Lung (tissue), 12 donors: Measurements from ENCODE around the gene GGT5. TPM values are rescaled to one million over a fixed set of nuclear protein-coding genes. Genes with fewer than 3 reads are reported as not detected.

Source experiments
- ATAC-seq: fragments of 200-7000 bp; cut with Tn5 transposase; one replicate; pipeline ENCODE4 v1.9.1; 2020; ENCODE audit warnings: moderate number of reproducible peaks; ENCODE audit not compliant: insufficient read depth, low FRiP score
- DNase-seq, 3 donors: peaks; one replicate each; pipeline ENCODE4 v3.0.0-alpha.2; 2013 to 2017
- H3K27ac ChIP-seq, 2 donors: one replicate each; pipeline ENCODE4 v1.5.1; 2013; ENCODE audit warnings: mild to moderate bottlenecking in 2 of 2, moderate library complexity in 2 of 2, control low read depth in 1 of 2, inconsistent platforms in 1 of 2, low read depth in 1 of 2, low read length in 1 of 2
- H3K27me3 ChIP-seq, 3 donors: one replicate each; pipeline ENCODE4 v1.5.1; 2013; ENCODE audit warnings: low read length in 2 of 3; ENCODE audit not compliant: control insufficient read depth in 3 of 3, insufficient read depth in 3 of 3
- H3K36me3 ChIP-seq, 4 donors: one replicate each; pipeline ENCODE4 v1.5.1; 2013; ENCODE audit warnings: low read length in 4 of 4, mild to moderate bottlenecking in 1 of 4, moderate library complexity in 1 of 4; ENCODE audit not compliant: control insufficient read depth in 4 of 4, insufficient read depth in 4 of 4
- H3K4me1 ChIP-seq, 5 donors: one replicate each; pipeline ENCODE4 v1.5.1; 2013; ENCODE audit warnings: low read length in 5 of 5, mild to moderate bottlenecking in 2 of 5, moderate library complexity in 1 of 5; ENCODE audit not compliant: control insufficient read depth in 5 of 5, insufficient read depth in 5 of 5
- H3K4me3 ChIP-seq: one replicate; pipeline ENCODE4 v1.5.1; 2013; ENCODE audit warnings: mild to moderate bottlenecking, control low read depth, moderate library complexity
- H3K9ac ChIP-seq, 2 donors: one replicate each; pipeline ENCODE4 v1.5.1; 2013; ENCODE audit warnings: low read length in 2 of 2, control low read depth in 1 of 2; ENCODE audit not compliant: insufficient read depth in 1 of 2
- H3K9me3 ChIP-seq, 4 donors: one replicate each; pipeline ENCODE4 v1.5.1; 2013; ENCODE audit warnings: low read length in 3 of 4, mild to moderate bottlenecking in 1 of 4, moderate library complexity in 1 of 4; ENCODE audit not compliant: control insufficient read depth in 4 of 4, insufficient read depth in 3 of 4
- CTCF ChIP-seq: IDR thresholded peaks from 2 replicates; pipeline ENCODE4 v1.5.1; 2012; ENCODE audit warnings: mild to moderate bottlenecking; ENCODE audit errors: control extremely low read depth, extremely low read depth
- WGBS, 2 donors: extraction: QIAGEN DNeasy Blood & Tissue Kit; methylation state at CpG; one replicate each; pipeline ENCODE4 v1.1.7; 2013; 5-methylcytosine and 5-hydroxymethylcytosine counted together
- polyA plus RNA-seq, 2 donors: library from polyadenylated mRNA; stranded (reverse); fragments of 200-250 nt; gene quantifications; one replicate each; pipeline ENCODE4 v1.2.1, GENCODE V29; 2013
- total RNA-seq, 2 donors: library from RNA; depleted of rRNA in 1 of 2; stranded (reverse); fragments of >200 nt in 1 of 2; gene quantifications; one replicate each; pipeline ENCODE4 v1.2.1, GENCODE V29; 2014 to 2021
- donor health status: control.
- donor health status: control.
- donor health status: Bipolar disorder and iron deficiency.
- donor health status: healthy.
- donor health status: DM: yes; HTN: yes; CAD: no.

Gene GGT5
- total and polyA plus RNA-seq, 4 donors, result 9.8 to 92.0 (median 54.7) TPM

GRCh38 chr22:24175160-24175808, 69.6 kb downstream of the GGT5 start:
- H3K9ac ChIP-seq, result no peak overlapping the region
- peaks cover 0 to 57% (median 26%) of the 10 kb centered on the region in 4 donors for H3K36me3 ChIP-seq
- peak; percentile 71 for TF ChIP-seq CTCF
- H3K4me1 ChIP-seq, result peaks cover 0 to 2% (median 0%) of the 10 kb centered on the region in 5 donors
- ATAC-seq, result peak; percentile 42
- WGBS, 2 donors, result 53 to 64% methylated on average over 11 of the region's 11 CpGs
- no peaks in the 10 kb centered on the region for H3K27me3 ChIP-seq
- H3K9me3 ChIP-seq, result no peaks in the 10 kb centered on the region
- H3K27ac ChIP-seq, result peak overlapping the region in 1 of 2 donors; percentile 15
- no peak overlapping the region for H3K4me3 ChIP-seq
- peak; percentile 72 to 78 (median 77) for DNase-seq

GRCh38 chr22:24171822-24172221, 73.1 kb downstream of the GGT5 start:
- no peak overlapping the region for H3K27ac ChIP-seq

DNA sequence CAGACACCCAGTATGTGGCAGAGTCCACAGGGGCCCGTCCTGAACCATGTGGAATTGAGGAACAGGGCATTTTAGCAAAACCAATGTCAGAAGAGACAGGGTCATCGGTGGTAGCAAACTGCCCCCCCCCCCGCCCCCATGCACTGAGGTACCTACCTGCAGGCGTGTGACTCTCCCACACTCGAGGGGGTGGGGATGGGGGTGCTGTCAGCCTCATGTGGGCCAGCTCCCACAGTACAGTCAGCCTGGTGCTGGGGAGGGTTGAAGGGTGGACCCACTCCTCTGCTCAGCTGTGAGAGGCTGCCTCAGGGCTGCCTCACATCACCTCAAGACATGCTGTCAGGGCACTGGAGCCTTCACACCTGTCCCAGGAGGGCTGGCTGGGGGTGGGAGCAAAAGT, 74.2 kb downstream of the GGT5 start:
- Histone ChIP-seq H3K9ac (no peak overlapping the region), H3K4me3 (no peak overlapping the region), H3K9me3 (no peaks in the 10 kb centered on the region), H3K27me3 (no peaks in the 10 kb centered on the region), H3K4me1 (peaks cover 0 to 2% (median 0%) of the 10 kb centered on the region in 5 donors), H3K36me3 (peaks cover 0 to 71% (median 39%) of the 10 kb centered on the region in 4 donors), H3K27ac (no peak overlapping the region)
- no peak for TF ChIP-seq CTCF
- no peak for ATAC-seq
- 88 to 94% methylated on average over 5 of the region's 5 CpGs for WGBS, 2 donors
- DNase-seq, result no peak

More at GRCh38 chr22:24171822-24172221, 73.1 kb downstream of the GGT5 start:
- H3K36me3 ChIP-seq, result peaks cover 0 to 71% (median 37%) of the 10 kb centered on the region in 4 donors
- DNase-seq (no peak), ATAC-seq (no peak)
- H3K27me3 ChIP-seq, result no peaks in the 10 kb centered on the region
- H3K4me1 ChIP-seq, result peaks cover 0 to 2% (median 0%) of the 10 kb centered on the region in 5 donors
- no peak overlapping the region for H3K9ac ChIP-seq
- no peak overlapping the region for H3K4me3 ChIP-seq
- TF ChIP-seq CTCF, result no peak
- no peaks in the 10 kb centered on the region for H3K9me3 ChIP-seq
- WGBS, 2 donors, result 96 to 97% methylated on average over 11 to 12 of the region's 12 CpGs
